Vagina (tissue), 2 donors: ENCODE results near the gene KIAA0408.
A peak's percentile ranks its signal among the peaks of the same experiment; 100 is the strongest.

Experiments
- CTCF ChIP-seq, 3 experiments: fragments of 450-650 bp in 2 of 3; fragments of 200-600 bp in 1 of 3; sonication (generic) in 1 of 3; IDR thresholded peaks; one replicate each; pipeline ENCODE4 v1.5.1; 2017 to 2019; ENCODE audit warnings: antibody characterized with exemption in 3 of 3, mild to moderate bottlenecking in 2 of 3, moderate library complexity in 2 of 3
- POLR2A ChIP-seq, 2 donors: fragments of 450-650 bp; IDR thresholded peaks; one replicate each; pipeline ENCODE4 v1.6.1; 2017; ENCODE audit warnings: antibody characterized with exemption in 2 of 2, mild to moderate bottlenecking in 2 of 2, moderate library complexity in 2 of 2
- POLR2AphosphoS5 ChIP-seq, 2 donors: sonication (generic); formaldehyde crosslinking; IDR thresholded peaks; one replicate each; pipeline ENCODE4 v1.9.0; 2017; ENCODE audit warnings: antibody characterized with exemption in 2 of 2, mild to moderate bottlenecking in 2 of 2, low read depth in 1 of 2; ENCODE audit not compliant: insufficient read depth in 1 of 2

GRCh38 chr6:127484212-127484863, 25.1 kb upstream of the KIAA0408 start:
- peak in 1 of 2 donors; percentile 32 for TF ChIP-seq POLR2AphosphoS5 (IDR thresholded peaks at IDR 0.05; ENCODE audit: insufficient read depth in 1 of 2, low read depth in 1 of 2)
- TF ChIP-seq POLR2A (IDR thresholded peaks at IDR 0.05): no peak
- TF ChIP-seq CTCF (IDR thresholded peaks at IDR 0.05): no peak
